PC-3 (cell line): ENCODE data around the gene JCHAIN. TPM values are rescaled to one million over a fixed set of nuclear protein-coding genes. Genes with fewer than 3 reads are reported as not detected.
"Not testable (repeated sequence)": the region's sequence is repeated elsewhere in the genome, so short reads cannot be mapped to it uniquely, and the experiment has no call there.

Experiments
- ATAC-seq: fragments of 200-7000 bp; cut with Tn5 transposase; 2 replicates; pipeline ENCODE4 v1.9.1; 2020; ENCODE audit warnings: mild to moderate bottlenecking, moderate library complexity
- BruUV-seq: library from RNA; stranded (reverse); fragments of 400-500 nt; replicated peaks from 2 replicates; lab custom pipeline; 2021; lab: Mats Ljungman, UMichigan
- CTCF ChIA-PET: fragments of 300-600 bp; sonication (Branson Sonifier 250); formaldehyde crosslinking; loops from one replicate; lab custom pipeline; 2022; ENCODE audit warnings: antibody characterized with exemption; lab: Charles Lee
- POLR2A ChIA-PET: fragments of 300-600 bp; sonication (Branson Sonifier 250); formaldehyde crosslinking; loops from one replicate; lab custom pipeline; 2022; ENCODE audit warnings: antibody characterized with exemption; ENCODE audit not compliant: unreplicated experiment; lab: Charles Lee
- DNase-seq: peaks from one replicate; pipeline ENCODE4 v3.0.0-alpha.2; 2015
- H2AFZ ChIP-seq: fragments of 300-600 bp; sonication (generic); 2 replicates; pipeline ENCODE4 v1.6.0; 2016; ENCODE audit warnings: antibody characterized with exemption, low read length
- H3F3A ChIP-seq: fragments of 300-600 bp; sonication (generic); one replicate; pipeline ENCODE4 v1.6.0; 2017; ENCODE audit warnings: antibody characterized with exemption, low read length, control low read depth, mild to moderate bottlenecking; ENCODE audit not compliant: unreplicated experiment
- H3K27ac ChIP-seq: fragments of 300-600 bp; sonication (generic); 2 replicates; pipeline ENCODE4 v1.5.1; 2016; ENCODE audit warnings: mild to moderate bottlenecking, low read length
- H3K27me3 ChIP-seq: fragments of 300-600 bp; sonication (generic); 2 replicates; pipeline ENCODE4 v1.6.1; 2016; ENCODE audit warnings: low read length, mixed read lengths
- H3K36me3 ChIP-seq: fragments of 300-600 bp; sonication (generic); 2 replicates; pipeline ENCODE4 v1.6.1; 2016; ENCODE audit warnings: low read depth, mixed run types, low read length, mixed read lengths
- H3K4me1 ChIP-seq: fragments of 300-600 bp; sonication (generic); 2 replicates; pipeline ENCODE4 v1.5.1; 2016; ENCODE audit warnings: low read length; ENCODE audit not compliant: insufficient read depth
- H3K4me2 ChIP-seq: fragments of 300-600 bp; sonication (generic); 2 replicates; pipeline ENCODE4 v1.6.0; 2016; ENCODE audit warnings: low read length
- H3K4me3 ChIP-seq: fragments of 300-600 bp; sonication (generic); 2 replicates; pipeline ENCODE4 v1.5.1; 2016; ENCODE audit warnings: mild to moderate bottlenecking, low read length, mixed read lengths
- H3K79me2 ChIP-seq: fragments of 300-600 bp; sonication (generic); 2 replicates; pipeline ENCODE4 v1.6.1; 2017; ENCODE audit warnings: low read length, mixed read lengths
- H3K9ac ChIP-seq: fragments of 300-600 bp; sonication (generic); 2 replicates; pipeline ENCODE4 v1.6.0; 2016; ENCODE audit warnings: mild to moderate bottlenecking, low read length
- H3K9me2 ChIP-seq: fragments of 300-600 bp; sonication (generic); replicated peaks from 2 replicates; pipeline ENCODE4 v1.6.1; 2016; ENCODE audit warnings: mixed run types, low read length, mixed read lengths
- H3K9me3 ChIP-seq: fragments of 300-600 bp; sonication (generic); 2 replicates; pipeline ENCODE4 v1.6.1; 2016; ENCODE audit warnings: low read length, mixed read lengths
- H4K20me1 ChIP-seq: fragments of 300-600 bp; sonication (generic); 2 replicates; pipeline ENCODE4 v1.6.1; 2016; ENCODE audit warnings: low read length, mixed read lengths
- CTCF ChIP-seq: fragments of 300-600 bp; sonication (generic); conservative IDR thresholded peaks from 2 replicates; pipeline ENCODE4 v1.5.1; 2017; ENCODE audit warnings: antibody characterized with exemption, low read depth, mild to moderate bottlenecking, low read length
- EZH2 ChIP-seq: fragments of 300-600 bp; sonication (generic); IDR thresholded peaks from one replicate; pipeline ENCODE4 v1.6.1; 2017; ENCODE audit warnings: antibody characterized with exemption, mild to moderate bottlenecking, low read length; ENCODE audit not compliant: unreplicated experiment
- EZH2phosphoT487 ChIP-seq: fragments of 300-600 bp; sonication (generic); IDR thresholded peaks from 2 replicates; pipeline ENCODE4 v1.6.1; 2018; ENCODE audit warnings: mild to moderate bottlenecking, antibody characterized with exemption, low read length, borderline replicate concordance
- intact Hi-C: fragments of 100-400 bp; cut with micrococcal nuclease; formaldehyde crosslinking; loops from 2 replicates; pipeline ENCODE4 v1.9.0; 2023
- total RNA-seq: library from RNA; depleted of rRNA; stranded (reverse); fragments of >200 nt; gene quantifications from 2 replicates; pipeline ENCODE4 v1.2.3, GENCODE V29; 2014

JCHAIN gene
- total RNA-seq, 1 experiment from 2014 or later = not detected

GRCh38 chr4:70703619-70704214 is 37.4 kb upstream of the JCHAIN start:
- H3K79me2 ChIP-seq = peaks cover 29% of the 10 kb centered on the region
- H3K9me3 ChIP-seq = no peaks in the 10 kb centered on the region
- no peaks in the 10 kb centered on the region for H3K27me3 ChIP-seq
- peak overlapping the region; percentile 83 for H3K4me3 ChIP-seq
- peak overlapping the region; percentile 78 for H3K27ac ChIP-seq
- no peaks in the 10 kb centered on the region for H4K20me1 ChIP-seq
- no peak for TF ChIP-seq EZH2
- TF ChIP-seq CTCF = no peak
- TF ChIP-seq EZH2phosphoT487 = no peak
- peak overlapping the region; percentile 93 for H3K9ac ChIP-seq
- intact Hi-C loops = loop anchor here (1.0 to 10.0 kb wide), 4 partner anchors 15 to 201 kb away; partner anchors contain the start of genes GRSF1, MOB1B and UTP3
- H3K4me2 ChIP-seq = peak overlapping the region; percentile 90
- ATAC-seq = peak; percentile 12
- no peaks in the 10 kb centered on the region for H3K9me2 ChIP-seq
- ChIA-PET POLR2A (interaction anchor here (0.6 to 1.0 kb wide), 4 partner anchors 48 to 198 kb away, joined by 3 to 11 read pairs (median 4); partner anchors contain the start of gene MOB1B), CTCF (interaction anchor here (0.5 to 1.8 kb wide), 4 partner anchors 31 to 102 kb away, joined by 3 to 7 read pairs (median 3); no protein-coding TSS in a partner anchor)
- DNase-seq = peak; percentile 84
- peaks cover 19% of the 10 kb centered on the region for H3K4me1 ChIP-seq
- no peaks in the 10 kb centered on the region for H3K36me3 ChIP-seq
- peak overlapping the region; percentile 81 for H2AFZ ChIP-seq
- no TSS peak for BruUV-seq
- peaks cover 11% of the 10 kb centered on the region for H3F3A ChIP-seq

GRCh38 chr4:70702592-70702991 is 36.3 kb upstream of the JCHAIN start:
- H3F3A ChIP-seq = peaks cover 11% of the 10 kb centered on the region
- H3K9ac ChIP-seq, H4K20me1 ChIP-seq, ATAC-seq, H3K4me2 ChIP-seq, BruUV-seq, H3K4me3 ChIP-seq, H3K36me3 ChIP-seq, H3K27ac ChIP-seq, CTCF ChIA-PET, DNase-seq, H2AFZ ChIP-seq, H3K27me3 ChIP-seq, H3K9me3 ChIP-seq, H3K9me2 ChIP-seq: not testable (repeated sequence)
- POLR2A ChIA-PET = interaction anchor here (0.8 kb wide), 1 partner anchor 10 kb away, joined by 6 read pairs; no protein-coding TSS in a partner anchor
- intact Hi-C loops = loop anchor here (10.0 kb wide), 1 partner anchor 202 kb away; the partner anchor contains the start of gene MOB1B
- peaks cover 20% of the 10 kb centered on the region for H3K4me1 ChIP-seq
- H3K79me2 ChIP-seq = peaks cover 18% of the 10 kb centered on the region

GRCh38 chr4:70701271-70701670 is 35.0 kb upstream of the JCHAIN start:
- intact Hi-C loops = loop anchor here (10.0 kb wide), 1 partner anchor 204 kb away; the partner anchor contains the start of gene MOB1B
- ChIA-PET CTCF (no interaction called here), POLR2A (interaction anchor here (0.7 kb wide), 1 partner anchor 11 kb away, joined by 4 read pairs; no protein-coding TSS in a partner anchor)

More at GRCh38 chr4:70701271-70701670, 35.0 kb upstream of the JCHAIN start:
- no TSS peak for BruUV-seq
- H3K9me3 ChIP-seq = no peaks in the 10 kb centered on the region
- peaks cover 17% of the 10 kb centered on the region for H3K4me1 ChIP-seq
- DNase-seq = no peak
- no peak overlapping the region for H3K27ac ChIP-seq
- no peak for ATAC-seq
- no peaks in the 10 kb centered on the region for H4K20me1 ChIP-seq
- no peaks in the 10 kb centered on the region for H3K9me2 ChIP-seq
- no peak overlapping the region for H3K9ac ChIP-seq
- H3K27me3 ChIP-seq = no peaks in the 10 kb centered on the region
- no peak overlapping the region for H3K4me2 ChIP-seq
- TF ChIP-seq CTCF = no peak
- TF ChIP-seq EZH2phosphoT487 = no peak
- TF ChIP-seq EZH2 = no peak
- peaks cover 11% of the 10 kb centered on the region for H3F3A ChIP-seq
- H2AFZ ChIP-seq = no peak overlapping the region
- peaks cover 5% of the 10 kb centered on the region for H3K79me2 ChIP-seq
- H3K36me3 ChIP-seq = no peaks in the 10 kb centered on the region
- H3K4me3 ChIP-seq = no peak overlapping the region
